Measurements from ENCODE around the gene MYDGF.

DNA sequence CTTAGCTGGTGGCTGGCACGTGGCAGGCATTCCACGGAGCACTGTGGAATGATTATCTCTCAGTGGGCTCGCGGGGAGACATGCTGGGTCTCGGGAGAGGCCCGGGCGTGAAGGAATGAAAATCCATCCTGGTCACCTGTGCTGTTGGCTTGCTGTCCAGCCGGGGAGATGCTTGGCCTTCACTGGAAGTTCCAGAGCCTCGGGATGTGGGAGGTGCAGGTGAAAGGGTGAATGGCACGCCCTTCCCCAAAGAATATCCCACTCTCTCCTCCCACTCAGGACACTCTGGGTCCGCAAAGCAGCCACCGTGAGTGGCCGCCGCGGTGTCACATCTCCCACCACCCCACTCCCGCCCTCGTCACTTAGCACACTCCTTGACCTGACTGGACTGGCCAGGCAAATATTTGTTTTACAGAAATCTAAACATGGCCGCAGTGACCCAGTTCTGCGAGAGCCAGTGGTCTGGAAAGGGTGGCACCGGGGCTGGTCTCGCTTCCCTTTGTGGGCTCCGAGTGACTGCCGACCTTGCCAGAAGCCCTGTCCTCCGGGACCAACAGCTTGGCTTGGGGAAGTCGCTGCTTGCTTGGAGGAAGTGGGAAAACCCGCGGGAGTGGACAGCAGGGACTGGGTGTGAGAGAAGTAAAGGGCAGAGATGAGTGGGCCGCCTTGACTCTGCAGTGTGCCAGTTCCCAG is 45.5 kb upstream of the MYDGF start:
- no peak for TF ChIP-seq POLR2A (IDR thresholded peaks at IDR 0.05)
- TF ChIP-seq, protein P1, sequence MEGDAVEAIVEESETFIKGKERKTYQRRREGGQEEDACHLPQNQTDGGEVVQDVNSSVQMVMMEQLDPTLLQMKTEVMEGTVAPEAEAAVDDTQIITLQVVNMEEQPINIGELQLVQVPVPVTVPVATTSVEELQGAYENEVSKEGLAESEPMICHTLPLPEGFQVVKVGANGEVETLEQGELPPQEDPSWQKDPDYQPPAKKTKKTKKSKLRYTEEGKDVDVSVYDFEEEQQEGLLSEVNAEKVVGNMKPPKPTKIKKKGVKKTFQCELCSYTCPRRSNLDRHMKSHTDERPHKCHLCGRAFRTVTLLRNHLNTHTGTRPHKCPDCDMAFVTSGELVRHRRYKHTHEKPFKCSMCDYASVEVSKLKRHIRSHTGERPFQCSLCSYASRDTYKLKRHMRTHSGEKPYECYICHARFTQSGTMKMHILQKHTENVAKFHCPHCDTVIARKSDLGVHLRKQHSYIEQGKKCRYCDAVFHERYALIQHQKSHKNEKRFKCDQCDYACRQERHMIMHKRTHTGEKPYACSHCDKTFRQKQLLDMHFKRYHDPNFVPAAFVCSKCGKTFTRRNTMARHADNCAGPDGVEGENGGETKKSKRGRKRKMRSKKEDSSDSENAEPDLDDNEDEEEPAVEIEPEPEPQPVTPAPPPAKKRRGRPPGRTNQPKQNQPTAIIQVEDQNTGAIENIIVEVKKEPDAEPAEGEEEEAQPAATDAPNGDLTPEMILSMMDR (IDR thresholded peaks at IDR 0.05), result no peak

Data from suprapubic skin (tissue), 3 donors.